A549 (cell line): ENCODE measurements around the gene PGAP1. TPM values are rescaled to one million over a fixed set of nuclear protein-coding genes. Genes with fewer than 3 reads are reported as not detected.

ENCODE experiments used
- ATAC-seq, 2 experiments: fragments of 200-7000 bp in 1 of 2; fragments of >200 bp in 1 of 2; cut with Nextera tagmentation in 1 of 2; cut with Tn5 transposase in 1 of 2; 3 replicates each; pipeline versions ENCODE4 v1.8.0 to v1.9.1; 2018 to 2020; ENCODE audit warnings: mild to moderate bottlenecking in 1 of 2, moderate library complexity in 1 of 2
- CTCF ChIA-PET: fragments of 300-600 bp; sonication (Branson Sonifier 250); formaldehyde crosslinking; extraction: SDS; loops from one replicate; lab custom pipeline; 2021; ENCODE audit warnings: antibody characterized with exemption, inconsistent platforms; lab: Yijun Ruan, JAX
- POLR2A ChIA-PET: fragments of 350-600 bp; formaldehyde crosslinking; extraction: SDS; loops from one replicate; lab custom pipeline; 2021; ENCODE audit warnings: antibody characterized with exemption, inconsistent platforms; lab: Yijun Ruan, JAX
- DNase-seq, 2 experiments: peaks; one replicate each; pipeline versions ENCODE4 v3.0.0 to v3.0.0-alpha.2; 2011 to 2016; ENCODE audit warnings: low read depth in 1 of 2, low spot score in 1 of 2
- FAIRE-seq: peaks from 2 replicates; lab custom pipeline; 2011; peaks lifted over from hg19 to GRCh38; lab: Jason Lieb, UNC
- H3K27ac ChIP-seq, 2 experiments: fragments of >200 bp; sonication (Bioruptor Twin); formaldehyde crosslinking; 3 replicates each; pipeline ENCODE4 v1.5.1; 2016 to 2017
- H3K4me1 ChIP-seq: fragments of >200 bp; sonication (Bioruptor Twin); formaldehyde crosslinking; 3 replicates; pipeline ENCODE4 v1.6.1; 2016
- H3K4me2 ChIP-seq: fragments of >200 bp; sonication (Bioruptor Twin); formaldehyde crosslinking; 3 replicates; pipeline ENCODE4 v1.6.1; 2016
- H3K4me3 ChIP-seq: fragments of >200 bp; sonication (Bioruptor Twin); formaldehyde crosslinking; 3 replicates; pipeline ENCODE4 v1.5.1; 2016
- H3K9me3 ChIP-seq: fragments of >200 bp; sonication (Bioruptor Twin); formaldehyde crosslinking; 3 replicates; pipeline ENCODE4 v1.6.1; 2016
- CBX8 ChIP-seq: fragments of 200-600 bp; sonication (generic); IDR thresholded peaks from 2 replicates; pipeline ENCODE4 v1.6.1; 2016
- CHD2 ChIP-seq: fragments of 150-350 bp; IDR thresholded peaks from 2 replicates; pipeline ENCODE4 v1.6.1; 2014; ENCODE audit warnings: low read length; ENCODE audit not compliant: partially characterized antibody
- CHD4 ChIP-seq: fragments of 200-600 bp; sonication (generic); IDR thresholded peaks from 2 replicates; pipeline ENCODE4 v1.6.1; 2016; ENCODE audit warnings: antibody characterized with exemption, mild to moderate bottlenecking, borderline replicate concordance
- EHMT2 ChIP-seq: fragments of 200-600 bp; sonication (generic); IDR thresholded peaks from 2 replicates; pipeline ENCODE4 v1.6.1; 2016; ENCODE audit warnings: antibody characterized with exemption, low read depth, mild to moderate bottlenecking, moderate library complexity
- EP300 ChIP-seq, 2 experiments: fragments of >200 bp; sonication (Bioruptor Twin); formaldehyde crosslinking; IDR thresholded peaks; 2 replicates in 1 of 2; 3 replicates in 1 of 2; pipeline ENCODE4 v1.6.1; 2016 to 2017
- FOSL2 ChIP-seq, 2 experiments: fragments of 450-650 bp in 1 of 2; fragments of >200 bp in 1 of 2; sonication (Bioruptor Twin) in 1 of 2; formaldehyde crosslinking; IDR thresholded peaks; 2 replicates each; pipeline versions ENCODE4 v1.5.0 to v1.6.1; 2016 to 2020; ENCODE audit warnings: mild to moderate bottlenecking in 1 of 2, moderate library complexity in 1 of 2
- HDAC2 ChIP-seq: fragments of 200-600 bp; sonication (generic); IDR thresholded peaks from 2 replicates; pipeline ENCODE4 v1.6.1; 2016
- HEYL ChIP-seq: fragments of 250-450 bp; sonication (Bioruptor Pico); IDR thresholded peaks from 2 replicates; pipeline ENCODE4 v1.8.0; 2021; ENCODE audit warnings: mild to moderate bottlenecking, moderate library complexity
- HOXB13 ChIP-seq: fragments of 250-450 bp; sonication (Bioruptor Pico); IDR thresholded peaks from 2 replicates; pipeline ENCODE4 v1.5.0; 2020; ENCODE audit warnings: low read depth, mild to moderate bottlenecking, moderate library complexity
- JUN ChIP-seq, 2 experiments: fragments of >200 bp; sonication (Bioruptor Twin); formaldehyde crosslinking; IDR thresholded peaks; 2 replicates in 1 of 2; 3 replicates in 1 of 2; pipeline ENCODE4 v1.6.1; 2016 to 2017
- MAZ ChIP-seq: fragments of 150-350 bp; IDR thresholded peaks from 2 replicates; pipeline ENCODE4 v1.6.1; 2014; ENCODE audit warnings: antibody characterized with exemption, low read depth, low read length, borderline replicate concordance
- NFE2L2 ChIP-seq: fragments of 150-350 bp; conservative IDR thresholded peaks from 2 replicates; pipeline ENCODE4 v1.6.1; 2014; ENCODE audit warnings: low read length
- NPAS2 ChIP-seq: fragments of 250-450 bp; sonication (Bioruptor Pico); IDR thresholded peaks from 2 replicates; pipeline ENCODE4 v1.8.0; 2022; ENCODE audit warnings: mild to moderate bottlenecking, moderate library complexity, borderline replicate concordance
- PHF8 ChIP-seq: fragments of 200-600 bp; sonication (generic); IDR thresholded peaks from 2 replicates; pipeline ENCODE4 v1.6.1; 2016; ENCODE audit warnings: low read depth, mild to moderate bottlenecking, antibody characterized with exemption, moderate library complexity, borderline replicate concordance
- RNF2 ChIP-seq: fragments of 200-600 bp; sonication (generic); IDR thresholded peaks from 2 replicates; pipeline ENCODE4 v1.6.1; 2016; ENCODE audit warnings: low read depth, mild to moderate bottlenecking, antibody characterized with exemption, moderate library complexity, borderline replicate concordance
- SMC3 ChIP-seq: fragments of >200 bp; sonication (Bioruptor Twin); formaldehyde crosslinking; IDR thresholded peaks from 3 replicates; pipeline ENCODE4 v1.6.1; 2018; ENCODE audit warnings: inconsistent platforms
- TFCP2L1 ChIP-seq: fragments of 250-450 bp; sonication (Bioruptor Pico); IDR thresholded peaks from 2 replicates; pipeline ENCODE4 v1.5.0; 2021; ENCODE audit warnings: mild to moderate bottlenecking
- ZC3H11A ChIP-seq: fragments of 450-650 bp; IDR thresholded peaks from 2 replicates; pipeline ENCODE4 v1.6.1; 2014; ENCODE audit warnings: antibody characterized with exemption, mild to moderate bottlenecking
- ZSCAN20 ChIP-seq: fragments of 250-450 bp; sonication (Bioruptor Pico); IDR thresholded peaks from 2 replicates; pipeline ENCODE4 v1.8.0; 2022; ENCODE audit warnings: mild to moderate bottlenecking, moderate library complexity
- WGBS: methylation state at CpG from one replicate; pipeline ENCODE4 v1.1.6; 2017; ENCODE audit errors: missing lambda C conversion rate; 5-methylcytosine and 5-hydroxymethylcytosine counted together
- polyA plus RNA-seq, 4 experiments: library from polyadenylated mRNA; depleted of rRNA in 3 of 4; stranded (reverse); fragments of >200 nt; fragmentation: RNase III in 1 of 4; extraction: RNeasy Plus Mini Kit Qiagen cat#74134 plus additional on column Dnase treatment in 1 of 4; gene quantifications; 2 replicates in 3 of 4; 3 replicates in 1 of 4; pipeline ENCODE4 v1.2.3, GENCODE V29; 2011 to 2017
- TF ChIP-seq, protein P1 (sequence below): fragments of 450-650 bp; IDR thresholded peaks from 2 replicates; pipeline ENCODE4 v1.6.1; 2014; ENCODE audit warnings: antibody characterized with exemption
- TF ChIP-seq, protein P2 (sequence below): IDR thresholded peaks from 2 replicates; pipeline ENCODE4 v1.6.1; 2012
- TF ChIP-seq, protein P3 (sequence below): fragments of 200-600 bp; sonication (generic); IDR thresholded peaks from 2 replicates; pipeline ENCODE4 v1.6.1; 2016; ENCODE audit warnings: antibody characterized with exemption, mild to moderate bottlenecking, moderate library complexity

PGAP1 gene
- polyA plus RNA-seq, 2 of the 4 experiments (the other 2 are of a cell fraction): 3.5 to 9.3 TPM

DNA sequence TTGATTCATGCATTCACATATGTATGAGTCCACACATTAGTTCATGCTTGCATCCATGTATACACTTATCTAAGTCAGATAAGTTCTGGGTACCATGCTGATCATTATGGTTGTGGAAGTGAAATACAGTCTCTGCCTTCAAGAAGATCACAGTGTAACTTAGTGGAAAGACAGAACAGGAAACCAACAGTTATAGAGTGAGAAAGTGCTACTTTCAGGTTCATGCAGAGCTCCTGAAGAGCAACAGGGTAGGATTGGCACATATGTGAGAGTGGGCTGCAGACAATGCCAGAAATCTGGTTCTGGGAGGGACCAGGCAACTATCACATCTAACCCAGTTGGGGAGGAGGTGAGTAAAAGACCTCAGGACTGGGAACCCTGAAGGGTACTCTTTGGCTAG is 35.4 kb upstream of the PGAP1 start:
- H3K4me1 ChIP-seq: no peaks in the 10 kb centered on the region
- ATAC-seq (no peak), FAIRE-seq (no peak), DNase-seq (no peak)
- no peaks in the 10 kb centered on the region for H3K9me3 ChIP-seq
- no peak overlapping the region for H3K4me2 ChIP-seq
- no peak for TF ChIP-seq CBX8
- CTCF ChIA-PET: interaction anchor here (0.6 kb wide), 1 partner anchor 10 kb away, joined by 3 read pairs; no protein-coding TSS in a partner anchor
- no peak overlapping the region for H3K27ac ChIP-seq
- no peak overlapping the region for H3K4me3 ChIP-seq
- POLR2A ChIA-PET: no interaction called here

DNA sequence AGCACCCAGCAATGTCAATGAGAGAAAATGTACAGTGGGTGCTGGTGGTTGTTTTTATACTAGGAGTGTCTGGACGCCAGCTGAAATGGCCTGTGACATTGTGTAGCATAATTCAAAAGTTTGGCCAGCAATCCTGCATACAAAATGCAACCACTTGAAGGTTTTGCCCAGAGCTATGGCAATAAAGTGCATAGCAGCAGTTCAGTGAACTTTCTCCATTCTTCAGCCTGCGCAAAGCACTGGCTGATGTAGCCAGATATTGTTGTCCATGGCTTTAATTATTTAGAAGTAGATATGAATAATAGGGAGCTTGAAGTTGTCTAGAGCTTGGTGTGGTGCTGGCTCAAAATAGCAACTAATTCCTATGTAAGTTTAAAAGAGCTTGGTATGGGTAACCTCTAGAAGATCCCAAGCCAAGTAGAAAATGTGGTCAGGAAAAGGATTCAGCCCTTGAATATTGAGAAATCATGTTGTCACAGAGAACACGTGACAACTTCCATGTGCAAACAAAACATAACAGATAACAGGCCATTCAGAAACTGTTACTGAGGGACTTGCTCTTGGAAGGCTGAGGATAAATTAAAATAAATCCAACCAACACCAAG is 33.3 kb upstream of the PGAP1 start:
- DNase-seq: no peak
- no peak overlapping the region for H3K4me2 ChIP-seq
- no peak for ATAC-seq
- no peaks in the 10 kb centered on the region for H3K9me3 ChIP-seq
- no peak for FAIRE-seq
- WGBS: 72% methylated on average over 3 of the region's 3 CpGs
- ChIA-PET CTCF (no interaction called here), POLR2A (no interaction called here)
- H3K4me3 ChIP-seq: no peak overlapping the region
- TF ChIP-seq ZSCAN20 (CRISPR knock-in tag): no peak
- TF ChIP-seq, protein P1, sequence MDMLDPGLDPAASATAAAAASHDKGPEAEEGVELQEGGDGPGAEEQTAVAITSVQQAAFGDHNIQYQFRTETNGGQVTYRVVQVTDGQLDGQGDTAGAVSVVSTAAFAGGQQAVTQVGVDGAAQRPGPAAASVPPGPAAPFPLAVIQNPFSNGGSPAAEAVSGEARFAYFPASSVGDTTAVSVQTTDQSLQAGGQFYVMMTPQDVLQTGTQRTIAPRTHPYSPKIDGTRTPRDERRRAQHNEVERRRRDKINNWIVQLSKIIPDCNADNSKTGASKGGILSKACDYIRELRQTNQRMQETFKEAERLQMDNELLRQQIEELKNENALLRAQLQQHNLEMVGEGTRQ: peak; percentile 32; the same call in 1 of the 2 replicates
- no peaks in the 10 kb centered on the region for H3K4me1 ChIP-seq
- H3K27ac ChIP-seq: no peak overlapping the region

DNA sequence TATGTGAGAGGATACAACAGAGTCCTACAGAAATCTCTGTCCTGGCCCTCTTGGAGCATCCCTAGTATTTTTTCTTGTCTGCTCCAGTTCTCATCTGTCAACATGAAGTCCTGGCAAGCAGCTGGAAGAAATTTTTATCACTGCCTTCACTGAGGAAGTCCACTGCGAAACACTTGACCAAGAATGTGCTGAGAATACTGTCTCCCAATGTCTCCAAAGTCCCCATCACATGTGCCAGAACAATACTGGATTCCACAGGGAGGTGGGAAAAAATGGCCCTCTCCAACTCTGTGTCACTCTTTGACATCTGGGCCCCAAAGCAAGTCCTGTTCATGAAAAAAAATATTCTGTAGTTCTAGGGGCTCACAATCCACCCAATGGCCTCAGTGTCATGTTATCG is 32.8 kb upstream of the PGAP1 start:
- WGBS: 89% methylated on average over 2 of the region's 2 CpGs
- Histone ChIP-seq H3K9me3 (no peaks in the 10 kb centered on the region), H3K4me2 (no peak overlapping the region), H3K4me1 (no peaks in the 10 kb centered on the region), H3K4me3 (no peak overlapping the region), H3K27ac (no peak overlapping the region)
- TF ChIP-seq JUN (IDR thresholded peaks at IDR 0.05): no peak
- ChIA-PET POLR2A (no interaction called here), CTCF (no interaction called here)
- DNase-seq (no peak), FAIRE-seq (no peak), ATAC-seq (no peak)

DNA sequence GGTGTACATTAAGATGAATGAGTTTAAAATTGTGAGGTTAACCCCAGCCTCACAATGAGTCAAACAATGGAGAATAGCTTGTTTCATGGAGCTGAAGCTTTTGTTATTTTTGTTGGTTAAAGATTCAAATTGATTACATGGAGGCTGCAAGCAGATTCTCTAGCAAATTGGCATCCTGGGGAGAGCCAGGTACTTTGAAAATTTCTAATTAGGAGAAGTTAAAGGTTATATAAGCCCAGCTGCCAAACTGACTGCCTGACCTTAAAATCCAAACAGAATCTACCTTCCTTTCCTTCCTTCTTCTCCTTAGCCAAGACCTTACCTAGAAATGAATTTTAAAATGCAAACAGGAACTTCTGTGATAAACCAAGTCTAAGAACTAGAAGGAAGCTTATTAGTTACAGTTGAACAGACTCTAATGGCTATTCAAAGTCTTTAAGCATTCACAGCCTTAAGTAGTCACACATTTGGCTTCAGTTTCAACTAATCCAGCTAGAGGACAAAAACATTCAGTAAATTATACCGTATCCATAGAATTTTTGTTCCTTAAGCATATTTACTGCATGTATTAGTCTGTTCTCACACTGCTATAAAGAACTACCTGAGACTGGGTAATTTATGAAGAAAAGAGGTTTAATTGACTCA is 31.5 kb upstream of the PGAP1 start:
- DNase-seq: no peak
- no peak overlapping the region for H3K4me3 ChIP-seq
- FAIRE-seq: no peak
- ATAC-seq: no peak
- 91% methylated on average over 1 of the region's 1 CpG for WGBS
- no peak overlapping the region for H3K4me2 ChIP-seq
- CTCF ChIA-PET: interaction anchor here (0.7 kb wide), 1 partner anchor 27 kb away, joined by 3 read pairs; no protein-coding TSS in a partner anchor
- POLR2A ChIA-PET: no interaction called here
- TF ChIP-seq, protein P2, sequence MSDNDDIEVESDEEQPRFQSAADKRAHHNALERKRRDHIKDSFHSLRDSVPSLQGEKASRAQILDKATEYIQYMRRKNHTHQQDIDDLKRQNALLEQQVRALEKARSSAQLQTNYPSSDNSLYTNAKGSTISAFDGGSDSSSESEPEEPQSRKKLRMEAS: no peak
- TF ChIP-seq HOXB13 (CRISPR knock-in tag): no peak
- TF ChIP-seq HDAC2: no peak
- TF ChIP-seq NPAS2: no peak
- no peak for TF ChIP-seq CHD2
- TF ChIP-seq NFE2L2: no peak
- TF ChIP-seq EHMT2: no peak
- no peak for TF ChIP-seq FOSL2 (IDR thresholded peaks at IDR 0.05)
- no peak for TF ChIP-seq FOSL2 (CRISPR knock-in tag; IDR thresholded peaks at IDR 0.05)
- TF ChIP-seq, protein P3, sequence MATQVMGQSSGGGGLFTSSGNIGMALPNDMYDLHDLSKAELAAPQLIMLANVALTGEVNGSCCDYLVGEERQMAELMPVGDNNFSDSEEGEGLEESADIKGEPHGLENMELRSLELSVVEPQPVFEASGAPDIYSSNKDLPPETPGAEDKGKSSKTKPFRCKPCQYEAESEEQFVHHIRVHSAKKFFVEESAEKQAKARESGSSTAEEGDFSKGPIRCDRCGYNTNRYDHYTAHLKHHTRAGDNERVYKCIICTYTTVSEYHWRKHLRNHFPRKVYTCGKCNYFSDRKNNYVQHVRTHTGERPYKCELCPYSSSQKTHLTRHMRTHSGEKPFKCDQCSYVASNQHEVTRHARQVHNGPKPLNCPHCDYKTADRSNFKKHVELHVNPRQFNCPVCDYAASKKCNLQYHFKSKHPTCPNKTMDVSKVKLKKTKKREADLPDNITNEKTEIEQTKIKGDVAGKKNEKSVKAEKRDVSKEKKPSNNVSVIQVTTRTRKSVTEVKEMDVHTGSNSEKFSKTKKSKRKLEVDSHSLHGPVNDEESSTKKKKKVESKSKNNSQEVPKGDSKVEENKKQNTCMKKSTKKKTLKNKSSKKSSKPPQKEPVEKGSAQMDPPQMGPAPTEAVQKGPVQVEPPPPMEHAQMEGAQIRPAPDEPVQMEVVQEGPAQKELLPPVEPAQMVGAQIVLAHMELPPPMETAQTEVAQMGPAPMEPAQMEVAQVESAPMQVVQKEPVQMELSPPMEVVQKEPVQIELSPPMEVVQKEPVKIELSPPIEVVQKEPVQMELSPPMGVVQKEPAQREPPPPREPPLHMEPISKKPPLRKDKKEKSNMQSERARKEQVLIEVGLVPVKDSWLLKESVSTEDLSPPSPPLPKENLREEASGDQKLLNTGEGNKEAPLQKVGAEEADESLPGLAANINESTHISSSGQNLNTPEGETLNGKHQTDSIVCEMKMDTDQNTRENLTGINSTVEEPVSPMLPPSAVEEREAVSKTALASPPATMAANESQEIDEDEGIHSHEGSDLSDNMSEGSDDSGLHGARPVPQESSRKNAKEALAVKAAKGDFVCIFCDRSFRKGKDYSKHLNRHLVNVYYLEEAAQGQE: no peak
- TF ChIP-seq SMC3: no peak
- no peak for TF ChIP-seq TFCP2L1 (CRISPR knock-in tag)
- no peak for TF ChIP-seq HEYL (CRISPR knock-in tag)
- no peak for TF ChIP-seq MAZ
- TF ChIP-seq PHF8: no peak
- TF ChIP-seq EP300 (IDR thresholded peaks at IDR 0.05): no peak
- no peak for TF ChIP-seq ZC3H11A
- TF ChIP-seq CHD4: no peak
- TF ChIP-seq RNF2: no peak
- no peaks in the 10 kb centered on the region for H3K4me1 ChIP-seq
- no peak overlapping the region for H3K27ac ChIP-seq
- H3K9me3 ChIP-seq: no peaks in the 10 kb centered on the region
